ENCODE results near the gene CLDN20. TPM values are rescaled to one million over a fixed set of nuclear protein-coding genes. Genes with fewer than 3 reads are reported as not detected.

The CLDN20 gene
- total RNA-seq, 1 donor from 2014 or later, result not detected

DNA sequence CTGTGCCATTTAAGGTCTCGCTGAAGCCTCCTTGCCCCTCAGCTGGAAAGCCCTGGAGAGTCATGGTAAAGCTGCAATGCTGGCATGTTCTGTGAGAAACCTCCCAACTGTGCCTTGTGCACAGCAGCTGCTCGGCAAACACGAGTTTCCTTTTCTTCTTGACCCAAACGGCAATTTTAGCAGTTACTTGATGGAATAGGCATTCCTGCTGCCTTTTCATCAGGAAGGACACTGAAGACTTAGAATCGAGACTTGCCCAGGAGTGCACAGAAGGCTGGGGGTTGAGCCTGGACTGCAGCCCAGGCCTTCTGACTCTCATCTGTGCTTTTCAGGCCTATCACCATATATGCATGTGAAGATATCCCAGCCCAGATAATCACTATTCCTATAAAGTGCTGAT, 28.7 kb upstream of the CLDN20 start:
- Mint-ChIP-seq H3K27me3 (no peaks in the 10 kb centered on the region), H3K9me3 (ENCODE audit: low read depth) (peaks cover 15% of the 10 kb centered on the region), H3K36me3 (ENCODE audit: insufficient read depth) (peaks cover 3% of the 10 kb centered on the region)

DNA sequence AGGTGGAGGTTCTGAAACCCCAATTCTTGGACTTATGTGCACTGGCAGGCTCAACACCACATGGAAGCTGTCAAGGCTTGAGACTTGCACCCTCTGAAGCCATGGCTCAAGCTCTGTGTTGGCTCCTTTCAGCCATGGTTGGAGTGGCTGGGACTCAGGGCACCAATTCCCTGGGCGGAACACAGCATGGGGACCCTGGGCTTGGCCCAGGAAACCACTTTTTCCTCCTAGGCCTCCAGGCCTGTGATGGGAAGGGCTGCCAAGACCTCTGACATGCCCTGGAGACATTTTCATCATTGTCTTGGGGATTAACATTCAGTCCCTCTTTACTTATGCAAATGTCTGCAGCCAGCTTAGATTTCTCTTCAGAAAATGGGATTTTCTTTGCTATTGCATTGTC, 26.2 kb upstream of the CLDN20 start:
- Mint-ChIP-seq H3K9me3 (ENCODE audit: low read depth) (peaks cover 14% of the 10 kb centered on the region), H3K27ac (no peak overlapping the region), H3K4me1 (ENCODE audit: low read depth) (no peaks in the 10 kb centered on the region), H3K36me3 (ENCODE audit: insufficient read depth) (peaks cover 7% of the 10 kb centered on the region), H3K4me3 (ENCODE audit: low read depth) (no peak overlapping the region), H3K27me3 (no peaks in the 10 kb centered on the region)
- TF ChIP-seq, protein P1, sequence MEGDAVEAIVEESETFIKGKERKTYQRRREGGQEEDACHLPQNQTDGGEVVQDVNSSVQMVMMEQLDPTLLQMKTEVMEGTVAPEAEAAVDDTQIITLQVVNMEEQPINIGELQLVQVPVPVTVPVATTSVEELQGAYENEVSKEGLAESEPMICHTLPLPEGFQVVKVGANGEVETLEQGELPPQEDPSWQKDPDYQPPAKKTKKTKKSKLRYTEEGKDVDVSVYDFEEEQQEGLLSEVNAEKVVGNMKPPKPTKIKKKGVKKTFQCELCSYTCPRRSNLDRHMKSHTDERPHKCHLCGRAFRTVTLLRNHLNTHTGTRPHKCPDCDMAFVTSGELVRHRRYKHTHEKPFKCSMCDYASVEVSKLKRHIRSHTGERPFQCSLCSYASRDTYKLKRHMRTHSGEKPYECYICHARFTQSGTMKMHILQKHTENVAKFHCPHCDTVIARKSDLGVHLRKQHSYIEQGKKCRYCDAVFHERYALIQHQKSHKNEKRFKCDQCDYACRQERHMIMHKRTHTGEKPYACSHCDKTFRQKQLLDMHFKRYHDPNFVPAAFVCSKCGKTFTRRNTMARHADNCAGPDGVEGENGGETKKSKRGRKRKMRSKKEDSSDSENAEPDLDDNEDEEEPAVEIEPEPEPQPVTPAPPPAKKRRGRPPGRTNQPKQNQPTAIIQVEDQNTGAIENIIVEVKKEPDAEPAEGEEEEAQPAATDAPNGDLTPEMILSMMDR (IDR thresholded peaks at IDR 0.05; ENCODE audit: unreplicated experiment), result no peak
- no peak for DNase-seq (ENCODE audit: low spot score, unreplicated experiment)

More for the DNA sequence above, 28.7 kb upstream of the CLDN20 start:
- DNase-seq (ENCODE audit: low spot score, unreplicated experiment), result no peak
- TF ChIP-seq, protein P1 (IDR thresholded peaks at IDR 0.05; ENCODE audit: unreplicated experiment), result no peak
- Mint-ChIP-seq H3K4me3 (ENCODE audit: low read depth) (no peak overlapping the region), H3K27ac (no peak overlapping the region), H3K4me1 (ENCODE audit: low read depth) (no peaks in the 10 kb centered on the region)

DNA sequence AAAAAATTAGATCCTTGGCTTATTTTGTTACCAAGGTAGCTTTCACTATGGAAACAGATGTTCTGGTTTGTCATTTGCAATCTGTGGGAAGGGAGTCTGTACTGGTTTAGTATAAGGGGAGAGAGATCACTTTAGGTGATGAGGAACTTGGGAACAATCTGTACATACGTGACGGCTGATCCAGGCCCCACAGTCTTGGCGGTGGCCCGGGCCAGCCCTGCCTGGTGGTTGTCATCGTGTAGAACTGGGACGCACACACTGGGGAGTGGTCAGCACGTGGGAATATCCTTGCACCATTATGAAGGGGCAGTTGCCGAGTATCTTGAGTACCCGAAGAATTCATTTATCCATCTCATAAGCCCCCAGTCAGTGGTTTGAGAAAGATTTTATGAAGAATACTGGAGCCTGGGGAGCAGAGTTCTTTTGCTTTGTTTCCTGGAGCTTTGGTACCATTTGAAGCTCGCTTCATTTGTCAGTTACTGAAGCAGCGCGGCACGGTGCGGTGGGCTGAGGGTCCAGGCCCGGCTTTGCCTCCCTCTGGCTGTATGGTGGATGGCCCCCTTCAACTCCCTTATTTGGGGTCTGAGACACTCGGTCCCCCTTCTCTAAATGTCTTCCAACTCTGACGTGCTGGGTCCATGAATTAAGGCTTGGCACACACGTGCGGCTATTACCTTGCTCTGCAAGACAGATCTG, 22.8 kb upstream of the CLDN20 start:
- no peak for DNase-seq (ENCODE audit: low spot score, unreplicated experiment)
- Mint-ChIP-seq H3K27ac (no peak overlapping the region), H3K4me1 (ENCODE audit: low read depth) (no peaks in the 10 kb centered on the region), H3K4me3 (ENCODE audit: low read depth) (no peak overlapping the region), H3K9me3 (ENCODE audit: low read depth) (peaks cover 14% of the 10 kb centered on the region), H3K36me3 (ENCODE audit: insufficient read depth) (peaks cover 7% of the 10 kb centered on the region), H3K27me3 (no peaks in the 10 kb centered on the region)
- TF ChIP-seq, protein P1 (IDR thresholded peaks at IDR 0.05; ENCODE audit: unreplicated experiment), result no peak

DNA sequence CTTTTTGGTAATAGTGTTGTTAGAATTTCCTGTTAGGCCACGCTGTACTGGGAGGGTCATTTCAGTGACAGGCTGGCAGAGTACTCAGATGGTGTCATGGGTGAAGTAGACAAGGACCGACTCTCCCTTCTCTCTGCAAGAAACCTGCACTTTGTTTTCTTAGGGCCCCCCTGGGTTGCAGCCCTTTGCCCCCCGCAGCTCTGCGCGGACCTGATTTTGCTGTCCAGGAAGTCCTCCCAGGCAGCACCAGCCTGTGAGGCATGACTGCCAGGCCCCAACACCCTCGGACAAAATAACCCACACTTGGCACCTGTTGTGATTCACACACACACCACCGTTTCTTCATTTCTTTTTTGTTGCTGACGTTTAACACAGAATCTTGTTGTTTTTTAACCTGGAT, 21.8 kb upstream of the CLDN20 start:
- no peaks in the 10 kb centered on the region for H3K27me3 Mint-ChIP-seq
- H3K36me3 Mint-ChIP-seq (ENCODE audit: insufficient read depth), result peaks cover 7% of the 10 kb centered on the region
- DNase-seq (ENCODE audit: low spot score, unreplicated experiment), result no peak
- H3K4me1 Mint-ChIP-seq (ENCODE audit: low read depth), result no peaks in the 10 kb centered on the region
- peaks cover 14% of the 10 kb centered on the region for H3K9me3 Mint-ChIP-seq (ENCODE audit: low read depth)
- H3K27ac Mint-ChIP-seq, result peak overlapping the region; percentile 5
- TF ChIP-seq, protein P1 (IDR thresholded peaks at IDR 0.05; ENCODE audit: unreplicated experiment), result no peak
- H3K4me3 Mint-ChIP-seq (ENCODE audit: low read depth), result no peak overlapping the region

DNA sequence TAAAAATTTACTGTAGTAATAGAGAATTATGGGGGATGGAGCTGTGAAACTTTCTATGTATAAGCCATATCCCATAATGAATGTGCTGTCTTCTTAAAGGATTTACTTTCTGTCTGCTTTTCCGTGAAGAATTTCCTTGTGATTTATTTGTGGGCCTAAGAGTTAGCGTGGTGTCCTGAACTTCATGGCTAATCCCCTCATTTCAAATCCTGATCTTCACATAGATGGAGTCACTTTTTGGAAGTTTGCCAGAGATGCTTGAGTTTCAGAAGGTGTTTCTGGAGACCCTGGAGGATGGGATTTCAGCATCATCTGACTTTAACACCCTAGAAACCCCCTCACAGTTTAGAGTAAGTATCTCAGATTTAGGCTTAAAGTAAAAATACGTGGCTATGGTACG, 19.4 kb upstream of the CLDN20 start:
- TF ChIP-seq, protein P1 (IDR thresholded peaks at IDR 0.05; ENCODE audit: unreplicated experiment), result no peak
- DNase-seq (ENCODE audit: low spot score, unreplicated experiment), result no peak
- H3K4me1 Mint-ChIP-seq (ENCODE audit: low read depth), result no peaks in the 10 kb centered on the region
- H3K36me3 Mint-ChIP-seq (ENCODE audit: insufficient read depth), result peaks cover 12% of the 10 kb centered on the region
- no peaks in the 10 kb centered on the region for H3K9me3 Mint-ChIP-seq (ENCODE audit: low read depth)
- H3K4me3 Mint-ChIP-seq (ENCODE audit: low read depth), result no peak overlapping the region
- no peak overlapping the region for H3K27ac Mint-ChIP-seq
- no peaks in the 10 kb centered on the region for H3K27me3 Mint-ChIP-seq
